NCI-H2196 (cell line): ENCODE measurements around the gene ST6GALNAC6.
"Not testable (repeated sequence)": the region's sequence is repeated elsewhere in the genome, so short reads cannot be mapped to it uniquely, and the experiment has no call there.

Experiments
- DNase-seq: peaks from one replicate; lab custom pipeline; 2025; ENCODE audit not compliant: unreplicated experiment; lab: John Stamatoyannopoulos, UW

ST6GALNAC6 gene

GRCh38 chr9:127838375-127839078 lies 60.9 kb downstream of the ST6GALNAC6 start:
- DNase-seq, result no peak

- no peak for DNase-seq
Measured at GRCh38 chr9:127837346-127837745, 62.1 kb downstream of the ST6GALNAC6 start.

GRCh38 chr9:127836561-127836960 lies 62.8 kb downstream of the ST6GALNAC6 start:
- not testable (repeated sequence) for DNase-seq

GRCh38 chr9:127835991-127836516 lies 63.3 kb downstream of the ST6GALNAC6 start:
- DNase-seq, result no peak
